BE2C (cell line): ENCODE results near the gene ZNF107.
A peak's percentile ranks its signal among the peaks of the same experiment; 100 is the strongest.

ENCODE experiments used
- DNase-seq: peaks from one replicate; pipeline ENCODE4 v3.0.0-alpha.2; 2020
- H3K27me3 ChIP-seq: fragments of 250-450 bp; sonication (Bioruptor Pico); 2 replicates; pipeline ENCODE4 v1.5.1; 2020; ENCODE audit warnings: mild to moderate bottlenecking
- H3K36me3 ChIP-seq: fragments of 250-450 bp; sonication (Bioruptor Pico); 2 replicates; pipeline ENCODE4 v1.5.1; 2020; ENCODE audit warnings: mild to moderate bottlenecking
- H3K4me1 ChIP-seq: fragments of 250-450 bp; sonication (Bioruptor Pico); 2 replicates; pipeline ENCODE4 v1.5.1; 2020
- H3K4me3 ChIP-seq: 2 replicates; pipeline ENCODE4 v1.5.1; 2011; ENCODE audit warnings: low read depth, low read length
- H3K9me3 ChIP-seq: fragments of 250-450 bp; sonication (Bioruptor Pico); 2 replicates; pipeline ENCODE4 v1.5.1; 2020
- CTCF ChIP-seq: IDR thresholded peaks from 2 replicates; pipeline ENCODE4 v1.5.1; 2012; ENCODE audit warnings: mild to moderate bottlenecking, low read depth, low read length

The ZNF107 gene

GRCh38 chr7:64666663-64667050 lies 724 bp downstream of the ZNF107 start:
- DNase-seq: no peak
- H3K4me3 ChIP-seq: peak overlapping the region; percentile 74
- no peaks in the 10 kb centered on the region for H3K27me3 ChIP-seq
- no peaks in the 10 kb centered on the region for H3K9me3 ChIP-seq
- no peak for TF ChIP-seq CTCF
- H3K4me1 ChIP-seq: no peaks in the 10 kb centered on the region
- peaks cover 18% of the 10 kb centered on the region for H3K36me3 ChIP-seq

GRCh38 chr7:64667311-64667710 lies 1.4 kb downstream of the ZNF107 start:
- Histone ChIP-seq H3K4me1 (no peaks in the 10 kb centered on the region), H3K4me3 (peak overlapping the region; percentile 74)

GRCh38 chr7:64672414-64672813 lies 6.5 kb downstream of the ZNF107 start:
- H3K9me3 ChIP-seq: no peaks in the 10 kb centered on the region
- TF ChIP-seq CTCF: no peak
- H3K4me1 ChIP-seq: no peaks in the 10 kb centered on the region
- no peak for DNase-seq
- no peaks in the 10 kb centered on the region for H3K27me3 ChIP-seq
- peaks cover 24% of the 10 kb centered on the region for H3K36me3 ChIP-seq
- no peak overlapping the region for H3K4me3 ChIP-seq

More at GRCh38 chr7:64667311-64667710, 1.4 kb downstream of the ZNF107 start:
- Histone ChIP-seq H3K27me3 (no peaks in the 10 kb centered on the region), H3K36me3 (peaks cover 18% of the 10 kb centered on the region), H3K9me3 (no peaks in the 10 kb centered on the region)
- DNase-seq: no peak
- TF ChIP-seq CTCF: no peak

GRCh38 chr7:64685091-64685490 lies 19.2 kb downstream of the ZNF107 start:
- Histone ChIP-seq H3K9me3 (no peaks in the 10 kb centered on the region; the same call in 1 of the 2 replicates), H3K4me3 (no peak overlapping the region), H3K4me1 (no peaks in the 10 kb centered on the region), H3K27me3 (no peaks in the 10 kb centered on the region), H3K36me3 (peaks cover 52% of the 10 kb centered on the region)
- DNase-seq: no peak
- 0 out of 2 replicates have a peak, but pooled peaks have one; percentile 7 for TF ChIP-seq CTCF

GRCh38 chr7:64685741-64686140 lies 19.8 kb downstream of the ZNF107 start:
- H3K4me1 ChIP-seq: no peaks in the 10 kb centered on the region
- no peak for TF ChIP-seq CTCF
- peaks cover 52% of the 10 kb centered on the region for H3K36me3 ChIP-seq
- H3K27me3 ChIP-seq: no peaks in the 10 kb centered on the region
- H3K4me3 ChIP-seq: no peak overlapping the region
- no peak for DNase-seq
- H3K9me3 ChIP-seq: no peaks in the 10 kb centered on the region; the same call in 1 of the 2 replicates

- no peak for DNase-seq
- Histone ChIP-seq H3K4me1 (no peaks in the 10 kb centered on the region), H3K9me3 (no peaks in the 10 kb centered on the region; the same call in 1 of the 2 replicates), H3K27me3 (no peaks in the 10 kb centered on the region), H3K4me3 (no peak overlapping the region), H3K36me3 (peaks cover 48% of the 10 kb centered on the region)
- TF ChIP-seq CTCF: no peak
These were observed 20.7 kb downstream of the ZNF107 start for GRCh38 chr7:64686493-64687184.
